Right ventricle myocardium superior (tissue), 1 donor: ENCODE measurements around the gene AK4. TPM values are rescaled to one million over a fixed set of nuclear protein-coding genes. Genes with fewer than 3 reads are reported as not detected.
"Not testable (repeated sequence)": the region's sequence is repeated elsewhere in the genome, so short reads cannot be mapped to it uniquely, and the experiment has no call there.

Source experiments
- ATAC-seq: fragments of 200-7000 bp; cut with Tn5 transposase; one replicate; pipeline ENCODE4 v1.9.1; 2020; ENCODE audit warnings: mild to moderate bottlenecking; ENCODE audit not compliant: poor library complexity
- DNase-seq: peaks from one replicate; pipeline ENCODE4 v3.0.0-alpha.2; 2020
- intact Hi-C: fragments of 100-400 bp; cut with DNase I; formaldehyde crosslinking; loops from one replicate; pipeline ENCODE4 v1.11.2; 2022
- total RNA-seq: library from RNA; stranded (reverse); fragmentation: NEBNext Ultra II Directional; extraction: Animal tissue kit (Norgen Biotek cat#: 25700); gene quantifications from one replicate; pipeline ENCODE4 v1.2.1, GENCODE V29; 2021
- donor health status: DM: no; HTN: yes; CAD: no; lungs with severe emphysema.

AK4 gene
- total RNA-seq, 1 donor from 2014 or later: 147 TPM

- peak; percentile 83 for ATAC-seq
- intact Hi-C loops: loop anchor here (5.0 kb wide), 1 partner anchor 64 kb away; no protein-coding TSS in a partner anchor
These were observed 746 bp downstream of the AK4 start for GRCh38 chr1:65148548-65149350.

GRCh38 chr1:65149351-65150107, 1.5 kb downstream of the AK4 start:
- peak; percentile 11 for ATAC-seq
- DNase-seq: no peak
- intact Hi-C loops: loop anchor here (5.0 kb wide), 1 partner anchor 63 kb away; no protein-coding TSS in a partner anchor

More at GRCh38 chr1:65148548-65149350, 746 bp downstream of the AK4 start:
- DNase-seq: peak; percentile 74

- intact Hi-C loops: no loop called here
- ATAC-seq (no peak), DNase-seq (no peak)
These were observed 2.1 kb downstream of the AK4 start for GRCh38 chr1:65150108-65150463.

- no peak for ATAC-seq
- intact Hi-C loops: no loop called here
These were observed 2.7 kb downstream of the AK4 start for GRCh38 chr1:65150583-65151263.

GRCh38 chr1:65151641-65152040, 3.6 kb downstream of the AK4 start:
- ATAC-seq: no peak
- DNase-seq: no peak
- intact Hi-C loops: no loop called here

More at GRCh38 chr1:65150583-65151263, 2.7 kb downstream of the AK4 start:
- DNase-seq: no peak

GRCh38 chr1:65153635-65154034, 5.6 kb downstream of the AK4 start:
- ATAC-seq: no peak
- intact Hi-C loops: no loop called here
- no peak for DNase-seq

- no peak for DNase-seq
- ATAC-seq: peak; percentile 78
- intact Hi-C loops: no loop called here
These were observed 9.0 kb downstream of the AK4 start for GRCh38 chr1:65156910-65157545.

- no peak for ATAC-seq
- intact Hi-C loops: no loop called here
- no peak for DNase-seq
These were observed 9.5 kb downstream of the AK4 start for GRCh38 chr1:65157546-65157941.

GRCh38 chr1:65159291-65159688, 11.3 kb downstream of the AK4 start:
- ATAC-seq, intact Hi-C loops, DNase-seq: not testable (repeated sequence)

GRCh38 chr1:65159801-65160523, 12.0 kb downstream of the AK4 start:
- ATAC-seq: no peak
- intact Hi-C loops: no loop called here

GRCh38 chr1:65163201-65163805, 15.3 kb downstream of the AK4 start:
- intact Hi-C loops: no loop called here
- no peak for ATAC-seq
- no peak for DNase-seq

More at GRCh38 chr1:65159801-65160523, 12.0 kb downstream of the AK4 start:
- no peak for DNase-seq

GRCh38 chr1:65164101-65164500, 16.1 kb downstream of the AK4 start:
- ATAC-seq, DNase-seq, intact Hi-C loops: not testable (repeated sequence)

GRCh38 chr1:65164633-65165032, 16.6 kb downstream of the AK4 start:
- ATAC-seq (no peak), DNase-seq (no peak)
- intact Hi-C loops: no loop called here

GRCh38 chr1:65165269-65165993, 17.4 kb downstream of the AK4 start:
- ATAC-seq: no peak
- intact Hi-C loops: no loop called here

GRCh38 chr1:65166572-65167305, 18.7 kb downstream of the AK4 start:
- ATAC-seq (peak; percentile 62), DNase-seq (no peak)
- intact Hi-C loops: no loop called here

More at GRCh38 chr1:65165269-65165993, 17.4 kb downstream of the AK4 start:
- peak; percentile 48 for DNase-seq

- intact Hi-C loops: no loop called here
- ATAC-seq (no peak), DNase-seq (no peak)
These were observed 19.7 kb downstream of the AK4 start for GRCh38 chr1:65167586-65168242.
